H9 (cell line): ENCODE data around the gene CCSER2. TPM values are rescaled to one million over a fixed set of nuclear protein-coding genes. Genes with fewer than 3 reads are reported as not detected.
"Not testable (repeated sequence)": the region's sequence is repeated elsewhere in the genome, so short reads cannot be mapped to it uniquely, and the experiment has no call there.

Experiments
- DNase-seq: peaks from one replicate; pipeline ENCODE4 v3.0.0-alpha.2; 2017
- H2AFZ ChIP-seq: one replicate; pipeline ENCODE4 v1.6.1; 2013; ENCODE audit warnings: mild to moderate bottlenecking, low read length, control low read depth, moderate library complexity
- H2AK5ac ChIP-seq: 2 replicates; pipeline ENCODE4 v1.6.1; 2013; ENCODE audit warnings: low read length, control low read depth, mixed read lengths; ENCODE audit not compliant: insufficient read length
- H2BK120ac ChIP-seq: one replicate; pipeline ENCODE4 v1.6.1; 2013; ENCODE audit warnings: low read depth, mild to moderate bottlenecking, low read length, control low read depth, inconsistent platforms; ENCODE audit not compliant: poor library complexity, severe bottlenecking
- H2BK12ac ChIP-seq: 2 replicates; pipeline ENCODE4 v1.6.1; 2013; ENCODE audit warnings: low read length, control low read depth, mixed read lengths, low read depth; ENCODE audit not compliant: insufficient read length
- H2BK15ac ChIP-seq: 2 replicates; pipeline ENCODE4 v1.6.1; 2013; ENCODE audit warnings: low read depth, low read length, control low read depth
- H2BK20ac ChIP-seq: one replicate; pipeline ENCODE4 v1.6.1; 2013; ENCODE audit warnings: low read depth, mild to moderate bottlenecking, low read length, control low read depth, inconsistent platforms; ENCODE audit not compliant: poor library complexity, severe bottlenecking
- H2BK5ac ChIP-seq: 2 replicates; pipeline ENCODE4 v1.6.1; 2013; ENCODE audit warnings: low read length, control low read depth, mixed read lengths; ENCODE audit not compliant: insufficient read length
- H3K14ac ChIP-seq: 2 replicates; pipeline ENCODE4 v1.6.1; 2013; ENCODE audit warnings: low read length, control low read depth; ENCODE audit not compliant: insufficient read depth
- H3K18ac ChIP-seq: 2 replicates; pipeline ENCODE4 v1.6.1; 2013; ENCODE audit warnings: low read depth, mild to moderate bottlenecking, mixed read lengths, low read length, control low read depth; ENCODE audit not compliant: insufficient read length
- H3K23ac ChIP-seq: 2 replicates; pipeline ENCODE4 v1.6.1; 2013; ENCODE audit warnings: low read length, control low read depth, mixed read lengths, low read depth; ENCODE audit not compliant: insufficient read length
- H3K23me2 ChIP-seq: 2 replicates; pipeline ENCODE4 v1.6.1; 2013; ENCODE audit warnings: low read depth, mild to moderate bottlenecking, mixed read lengths, low read length, control low read depth; ENCODE audit not compliant: insufficient read length, poor library complexity, severe bottlenecking
- H3K27ac ChIP-seq: 2 replicates; pipeline ENCODE4 v1.5.1; 2013; ENCODE audit warnings: low read length, control low read depth, mixed read lengths, low read depth; ENCODE audit not compliant: insufficient read length
- H3K27me3 ChIP-seq: 2 replicates; pipeline ENCODE4 v1.6.1; 2013; ENCODE audit warnings: low read length, control low read depth, inconsistent platforms; ENCODE audit not compliant: insufficient read depth
- H3K4ac ChIP-seq: 2 replicates; pipeline ENCODE4 v1.6.1; 2013; ENCODE audit warnings: low read depth, mild to moderate bottlenecking, control low read depth, inconsistent platforms, low read length, moderate library complexity
- H3K4me1 ChIP-seq: 2 replicates; pipeline ENCODE4 v1.6.1; 2013; ENCODE audit warnings: low read length, control low read depth, inconsistent platforms; ENCODE audit not compliant: insufficient read depth
- H3K4me2 ChIP-seq: 2 replicates; pipeline ENCODE4 v1.6.1; 2013; ENCODE audit warnings: low read length, control low read depth, mixed read lengths; ENCODE audit not compliant: insufficient read length, insufficient read depth
- H3K56ac ChIP-seq: 2 replicates; pipeline ENCODE4 v1.6.1; 2013; ENCODE audit warnings: low read depth, mild to moderate bottlenecking, mixed read lengths, low read length, control low read depth; ENCODE audit not compliant: insufficient read length
- H3K79me1 ChIP-seq: 2 replicates; pipeline ENCODE4 v1.6.1; 2013; ENCODE audit warnings: low read depth, mild to moderate bottlenecking, moderate library complexity, low read length, control low read depth, inconsistent platforms; ENCODE audit not compliant: insufficient read depth, poor library complexity, severe bottlenecking
- H3K79me2 ChIP-seq: 2 replicates; pipeline ENCODE4 v1.6.1; 2013; ENCODE audit warnings: low read length, control low read depth, inconsistent platforms; ENCODE audit not compliant: insufficient read depth
- H3K9ac ChIP-seq: 2 replicates; pipeline ENCODE4 v1.6.1; 2013; ENCODE audit warnings: low read length, control low read depth, mixed read lengths; ENCODE audit not compliant: insufficient read length; ENCODE audit errors: extremely low read depth
- H3K9me3 ChIP-seq: one replicate; pipeline ENCODE4 v1.6.1; 2013; ENCODE audit warnings: low read depth, low read length, inconsistent platforms; ENCODE audit not compliant: control insufficient read depth
- H3T11ph ChIP-seq: one replicate; pipeline ENCODE4 v1.6.1; 2013; ENCODE audit warnings: mild to moderate bottlenecking, low read length, control low read depth, inconsistent platforms
- H4K20me1 ChIP-seq: one replicate; pipeline ENCODE4 v1.6.1; 2013; ENCODE audit not compliant: control insufficient read depth, insufficient read length, insufficient read depth
- H4K5ac ChIP-seq: 2 replicates; pipeline ENCODE4 v1.6.1; 2013; ENCODE audit warnings: low read depth, mild to moderate bottlenecking, mixed read lengths, low read length, control low read depth; ENCODE audit not compliant: insufficient read length
- H4K8ac ChIP-seq: replicated peaks from 2 replicates; pipeline ENCODE4 v1.6.1; 2013; ENCODE audit warnings: low read length, control low read depth, mixed read lengths, low read depth; ENCODE audit not compliant: insufficient read length
- H4K91ac ChIP-seq: 2 replicates; pipeline ENCODE4 v1.6.1; 2013; ENCODE audit warnings: low read depth, mild to moderate bottlenecking, moderate library complexity, mixed read lengths, low read length, control low read depth; ENCODE audit not compliant: insufficient read length
- H3K27ac Mint-ChIP-seq, 3 experiments: 2 replicates in 2 of 3; 3 replicates in 1 of 3; pipeline ENCODE4 v1.8.0; 2020 to 2021; ENCODE audit warnings: mixed read lengths in 3 of 3, mild to moderate bottlenecking in 1 of 3, moderate library complexity in 1 of 3
- H3K27me3 Mint-ChIP-seq: 2 replicates; pipeline ENCODE4 v1.8.0; 2021; ENCODE audit warnings: low read depth, mild to moderate bottlenecking, moderate library complexity, mixed read lengths
- H3K36me3 Mint-ChIP-seq, 3 experiments: 2 replicates in 2 of 3; 3 replicates in 1 of 3; pipeline ENCODE4 v1.8.0; 2020 to 2021; ENCODE audit warnings: low read depth in 3 of 3, mixed read lengths in 3 of 3; ENCODE audit not compliant: insufficient read depth in 1 of 3
- H3K4me1 Mint-ChIP-seq, 2 experiments: 2 replicates each; pipeline ENCODE4 v1.8.0; 2020; ENCODE audit warnings: mixed read lengths in 2 of 2
- H3K4me3 Mint-ChIP-seq, 2 experiments: 2 replicates in 1 of 2; 3 replicates in 1 of 2; pipeline ENCODE4 v1.8.0; 2020 to 2021; ENCODE audit warnings: mild to moderate bottlenecking in 2 of 2, mixed read lengths in 2 of 2, moderate library complexity in 1 of 2
- H3K9me3 Mint-ChIP-seq, 2 experiments: 2 replicates in 1 of 2; 3 replicates in 1 of 2; pipeline ENCODE4 v1.8.0; 2020; ENCODE audit warnings: mild to moderate bottlenecking in 2 of 2, mixed read lengths in 2 of 2, moderate library complexity in 1 of 2
- WGBS: extraction: QIAGEN DNeasy Blood & Tissue Kit; methylation state at CpG from one replicate; pipeline ENCODE4 v1.1.7; 2013; ENCODE audit warnings: missing lambda C conversion rate, low lambda C conversion rate, mixed read lengths; ENCODE audit not compliant: insufficient read length; ENCODE audit errors: extremely low coverage; 5-methylcytosine and 5-hydroxymethylcytosine counted together
- total RNA-seq: library from RNA; stranded (reverse); gene quantifications from 2 replicates; pipeline ENCODE4 v1.2.1, GENCODE V29; 2021
- TF ChIP-seq, protein P1 (sequence below): fragments of 200-600 bp; sonication (generic); conservative IDR thresholded peaks from 3 replicates; pipeline ENCODE4 v1.8.0; 2021; ENCODE audit warnings: antibody characterized with exemption, mild to moderate bottlenecking

CCSER2 gene
- total RNA-seq, 1 experiment from 2014 or later = 22.2 TPM

DNA sequence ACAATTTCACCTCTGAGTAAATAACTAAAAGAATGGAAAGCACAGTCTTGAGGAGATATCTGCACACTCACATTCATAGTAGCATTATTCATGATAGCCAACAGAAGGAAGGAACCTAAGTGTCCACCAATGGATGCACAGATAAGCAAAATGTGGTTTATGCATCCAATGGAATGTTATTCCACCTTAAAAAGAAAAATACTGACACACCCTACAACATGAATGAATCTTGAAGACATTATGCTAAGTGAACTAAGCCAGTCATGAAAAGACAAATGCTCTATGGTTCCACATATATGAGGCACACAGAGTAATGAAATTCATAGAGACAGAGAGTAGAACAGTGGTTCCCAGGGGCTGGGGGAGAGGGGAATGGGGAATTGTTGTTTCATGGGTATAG, 6.5 kb upstream of the CCSER2 start:
- no peak overlapping the region for H3K18ac ChIP-seq
- no peaks in the 10 kb centered on the region for H3K9me3 Mint-ChIP-seq
- H4K5ac ChIP-seq = no peak overlapping the region
- no peaks in the 10 kb centered on the region for H3K23me2 ChIP-seq
- H3K4me2 ChIP-seq = no peak overlapping the region
- no peak overlapping the region for H2AFZ ChIP-seq
- no peak overlapping the region for H2AK5ac ChIP-seq
- no peak overlapping the region for H3K23ac ChIP-seq
- H3K27ac ChIP-seq = no peak overlapping the region
- H3K79me2 ChIP-seq = no peaks in the 10 kb centered on the region
- no peaks in the 10 kb centered on the region for H3K4me1 Mint-ChIP-seq
- H3K27ac Mint-ChIP-seq = no peak overlapping the region
- no peaks in the 10 kb centered on the region for H3K79me1 ChIP-seq
- TF ChIP-seq, protein P1, sequence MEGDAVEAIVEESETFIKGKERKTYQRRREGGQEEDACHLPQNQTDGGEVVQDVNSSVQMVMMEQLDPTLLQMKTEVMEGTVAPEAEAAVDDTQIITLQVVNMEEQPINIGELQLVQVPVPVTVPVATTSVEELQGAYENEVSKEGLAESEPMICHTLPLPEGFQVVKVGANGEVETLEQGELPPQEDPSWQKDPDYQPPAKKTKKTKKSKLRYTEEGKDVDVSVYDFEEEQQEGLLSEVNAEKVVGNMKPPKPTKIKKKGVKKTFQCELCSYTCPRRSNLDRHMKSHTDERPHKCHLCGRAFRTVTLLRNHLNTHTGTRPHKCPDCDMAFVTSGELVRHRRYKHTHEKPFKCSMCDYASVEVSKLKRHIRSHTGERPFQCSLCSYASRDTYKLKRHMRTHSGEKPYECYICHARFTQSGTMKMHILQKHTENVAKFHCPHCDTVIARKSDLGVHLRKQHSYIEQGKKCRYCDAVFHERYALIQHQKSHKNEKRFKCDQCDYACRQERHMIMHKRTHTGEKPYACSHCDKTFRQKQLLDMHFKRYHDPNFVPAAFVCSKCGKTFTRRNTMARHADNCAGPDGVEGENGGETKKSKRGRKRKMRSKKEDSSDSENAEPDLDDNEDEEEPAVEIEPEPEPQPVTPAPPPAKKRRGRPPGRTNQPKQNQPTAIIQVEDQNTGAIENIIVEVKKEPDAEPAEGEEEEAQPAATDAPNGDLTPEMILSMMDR = no peak
- DNase-seq = no peak
- no peak overlapping the region for H4K8ac ChIP-seq
- no peak overlapping the region for H4K91ac ChIP-seq
- H2BK120ac ChIP-seq = no peak overlapping the region
- H2BK20ac ChIP-seq = no peak overlapping the region
- no peaks in the 10 kb centered on the region for H3K4me1 ChIP-seq
- H3K27me3 ChIP-seq = no peaks in the 10 kb centered on the region
- H3K56ac ChIP-seq = no peak overlapping the region
- H2BK5ac ChIP-seq = no peak overlapping the region
- no peak overlapping the region for H3T11ph ChIP-seq
- no peaks in the 10 kb centered on the region; a peak in 1 of 7 replicates for H3K36me3 Mint-ChIP-seq
- H3K27me3 Mint-ChIP-seq = no peaks in the 10 kb centered on the region; the same call in 1 of the 2 replicates
- H3K9me3 ChIP-seq = no peaks in the 10 kb centered on the region
- no peaks in the 10 kb centered on the region for H4K20me1 ChIP-seq
- no peak overlapping the region for H3K9ac ChIP-seq
- no peak overlapping the region for H2BK12ac ChIP-seq
- no peak overlapping the region for H3K4me3 Mint-ChIP-seq
- H3K14ac ChIP-seq = no peak overlapping the region
- H3K4ac ChIP-seq = no peak overlapping the region
- no peak overlapping the region for H2BK15ac ChIP-seq

DNA sequence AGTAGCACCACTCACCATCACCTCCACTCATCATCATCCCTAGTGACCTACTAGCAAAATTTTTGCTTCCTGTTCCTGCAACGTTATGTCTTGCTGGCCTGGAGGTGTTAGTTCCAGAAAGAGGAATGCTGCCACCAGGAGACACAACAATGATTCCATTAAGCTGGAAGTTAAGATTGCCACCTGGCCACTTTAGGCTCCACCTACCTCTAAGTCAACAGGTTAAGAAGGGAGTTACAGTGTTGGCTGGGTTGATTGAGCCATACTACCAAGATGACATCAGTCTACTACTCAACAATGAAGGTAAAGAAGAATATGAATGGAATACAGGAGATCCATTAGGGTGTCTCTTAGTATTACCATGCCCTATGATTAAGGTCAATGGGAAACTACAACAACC, 4.8 kb upstream of the CCSER2 start:
- H4K8ac ChIP-seq, H3K4me3 Mint-ChIP-seq, H3K9me3 ChIP-seq, H3K18ac ChIP-seq, H2AFZ ChIP-seq, H2BK120ac ChIP-seq, H2BK15ac ChIP-seq, H4K91ac ChIP-seq, H2BK20ac ChIP-seq, H3T11ph ChIP-seq, H3K4ac ChIP-seq, H2BK12ac ChIP-seq, H3K79me2 ChIP-seq, H2BK5ac ChIP-seq, H3K9ac ChIP-seq, H4K20me1 ChIP-seq, H3K4me1 ChIP-seq, H3K27ac Mint-ChIP-seq, H4K5ac ChIP-seq, H3K9me3 Mint-ChIP-seq, H3K27me3 ChIP-seq, H2AK5ac ChIP-seq, DNase-seq, H3K79me1 ChIP-seq, H3K36me3 Mint-ChIP-seq, H3K23me2 ChIP-seq, H3K27me3 Mint-ChIP-seq, H3K27ac ChIP-seq, H3K56ac ChIP-seq, H3K4me1 Mint-ChIP-seq, H3K23ac ChIP-seq, H3K4me2 ChIP-seq, H3K14ac ChIP-seq: not testable (repeated sequence)
- no CpG with 5 or more reads among the region's 1 CpG for WGBS
